Activated CD8-positive, alpha-beta memory T cell treated with anti-CD3 and anti-CD28 coated beads for 24 hours (primary cell): ENCODE measurements around the gene SNAI3.
A peak's percentile ranks its signal among the peaks of the same experiment; 100 is the strongest.

Source experiments
- DNase-seq: peaks from one replicate; pipeline ENCODE4 v3.0.0-alpha.2; 2020

Gene SNAI3

DNA sequence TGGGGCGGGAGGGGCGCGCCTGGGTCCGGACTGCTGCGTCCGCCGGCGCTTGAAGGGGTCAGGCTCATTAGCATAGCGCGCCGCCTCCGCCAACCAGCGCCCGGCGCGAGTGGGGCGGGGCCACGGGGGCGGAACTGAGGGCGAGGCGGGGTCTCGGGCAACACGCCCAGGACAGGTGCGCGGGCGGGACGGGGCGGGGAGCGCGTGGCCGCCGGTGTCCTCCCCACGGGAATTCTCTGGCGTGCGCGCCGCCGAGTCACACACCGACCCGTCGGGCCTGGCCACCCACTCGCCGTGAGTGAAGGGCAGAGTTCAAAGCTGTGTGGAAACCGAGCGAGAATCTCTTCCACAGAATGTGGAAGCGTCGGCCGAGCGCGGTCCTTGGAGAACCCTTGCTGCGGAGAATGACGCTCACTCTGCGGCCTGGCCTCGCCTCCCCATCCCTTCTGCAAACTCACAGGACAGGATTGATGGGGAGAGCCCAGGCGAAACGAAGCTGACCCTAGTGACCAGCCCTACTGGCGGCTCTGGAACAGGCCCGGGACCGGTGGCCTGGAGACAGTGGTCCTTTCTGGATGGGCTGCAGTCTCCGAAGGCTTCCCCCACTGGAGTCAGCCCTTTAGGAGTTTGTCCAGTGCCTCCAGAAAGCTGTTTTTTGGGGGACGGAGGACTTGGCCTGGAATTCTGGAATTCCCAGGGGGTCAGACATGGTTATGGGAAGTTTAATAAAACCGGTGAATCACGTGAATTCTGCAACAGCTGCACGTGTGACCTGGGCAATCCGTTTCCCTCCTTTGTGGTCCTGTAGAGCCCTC, at the start of gene SNAI3:
Gene SNAI3 (minus strand): TSS at position 69 of the 815 bp plus-strand sequence. CDS start 101 bp downstream, outside the sequence.
- peak; percentile 95 for DNase-seq

DNA sequence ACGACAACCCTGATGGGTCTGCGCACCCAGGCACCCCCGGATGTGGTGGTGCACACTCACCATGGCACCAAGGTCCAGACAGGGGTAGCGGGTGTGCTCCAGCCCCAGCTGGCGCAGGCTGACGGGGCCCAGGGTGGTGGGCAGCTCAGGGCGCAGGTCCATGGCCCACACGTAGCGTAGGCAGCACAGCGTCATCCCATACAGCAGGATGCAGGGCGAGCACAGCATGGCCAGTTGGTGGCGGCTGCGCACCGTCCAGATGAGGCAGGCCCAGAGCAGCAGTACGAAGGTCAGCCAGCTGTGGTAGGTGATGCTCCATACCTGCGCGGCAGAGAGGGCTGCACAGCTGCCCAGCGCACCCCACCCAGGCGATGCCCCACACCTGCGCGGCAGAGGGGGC, 49.8 kb upstream of the SNAI3 start:
- no peak for DNase-seq

DNA sequence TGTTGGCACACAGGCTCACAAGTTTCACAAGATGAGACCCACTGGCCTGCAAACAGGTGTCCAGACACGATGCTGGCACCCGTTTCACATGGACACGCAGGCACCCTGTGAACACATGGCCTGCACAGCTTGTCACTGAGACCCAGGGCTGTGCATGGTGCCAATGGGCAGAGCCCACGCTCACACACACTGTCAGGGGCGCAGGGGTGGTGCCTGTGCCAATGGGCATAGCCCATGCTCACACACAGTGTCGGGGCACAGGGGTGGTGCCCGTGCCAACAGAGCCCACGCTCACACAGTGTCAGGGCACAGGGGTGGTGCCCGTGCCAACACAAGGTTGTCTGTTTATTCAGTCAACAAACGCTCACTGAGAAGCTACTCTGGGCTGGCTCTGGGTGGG, 49.3 kb upstream of the SNAI3 start:
- no peak for DNase-seq

DNA sequence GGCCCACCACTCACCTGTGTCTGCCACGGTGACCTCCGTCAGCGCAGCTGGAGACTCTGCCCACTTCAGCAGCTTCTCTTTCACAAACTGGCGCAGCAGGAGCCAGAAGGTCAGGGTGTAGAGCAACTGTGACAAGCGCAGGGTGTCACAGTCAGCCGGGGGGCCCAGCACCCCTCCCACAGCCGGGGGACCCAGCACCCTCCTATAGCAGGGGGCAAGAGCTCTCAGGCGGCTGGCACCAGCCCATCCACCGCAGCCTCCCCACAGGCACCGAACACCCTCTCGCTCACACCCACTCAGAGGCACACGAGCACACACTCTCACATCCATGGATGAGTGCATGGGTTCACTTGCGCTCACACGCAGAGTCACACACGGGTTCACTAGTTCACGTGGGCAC, 48.8 kb upstream of the SNAI3 start:
- DNase-seq, result no peak

DNA sequence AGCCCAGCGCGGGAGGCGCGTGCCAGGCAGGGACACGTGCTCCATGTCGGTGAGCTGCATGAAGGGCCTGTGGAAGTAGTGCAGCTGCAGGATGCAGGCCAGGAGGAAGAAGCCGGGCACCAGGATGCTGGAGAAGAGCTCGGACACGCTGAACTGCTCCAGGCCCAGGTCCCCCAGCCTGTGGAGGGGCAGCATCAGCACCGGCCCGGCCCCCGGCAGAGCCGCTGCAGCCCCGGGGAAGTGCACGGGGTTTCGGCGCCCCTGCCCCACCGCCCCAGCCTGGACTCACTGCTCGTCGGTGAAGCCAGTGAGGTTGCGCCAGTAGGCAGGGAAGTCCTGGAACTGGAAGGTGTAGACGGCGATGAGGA, 48.0 kb upstream of the SNAI3 start:
- no peak for DNase-seq

DNA sequence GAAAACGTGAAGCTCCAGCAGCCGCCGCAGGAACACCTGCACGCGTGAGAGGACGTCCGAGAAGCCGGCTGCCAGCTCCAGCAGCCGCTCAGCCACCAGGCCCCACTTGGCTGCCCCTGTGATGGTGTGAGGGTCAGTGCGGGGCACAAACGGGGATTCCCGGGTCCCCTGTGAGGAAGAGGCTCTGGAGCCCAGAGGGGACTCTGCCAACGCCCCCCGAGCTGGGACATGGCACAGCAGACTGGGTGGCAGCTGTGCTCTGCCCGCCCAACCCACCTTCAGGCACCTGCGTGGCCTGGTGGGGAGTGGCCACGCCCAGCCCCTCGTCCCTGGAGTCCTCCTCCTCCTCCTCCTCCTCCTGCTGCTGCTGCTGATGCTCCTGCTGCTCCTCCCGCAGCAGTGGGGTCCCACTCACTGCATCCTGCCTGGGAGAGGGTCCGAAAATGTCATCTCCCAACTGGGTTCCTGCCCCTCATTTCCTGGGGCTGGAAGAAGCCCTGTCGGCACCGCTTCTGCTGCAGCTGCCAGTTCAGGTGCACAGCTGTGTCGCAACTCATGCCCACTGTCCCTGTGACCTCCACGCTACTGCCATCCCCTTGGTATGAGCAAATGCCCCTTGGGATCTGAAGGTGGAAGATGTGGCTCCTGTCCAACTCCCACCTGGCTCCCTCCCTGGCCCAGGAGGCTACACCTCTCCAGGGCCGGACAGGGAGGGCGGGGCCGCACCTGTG, 47.5 kb upstream of the SNAI3 start:
- DNase-seq, result no peak

DNA sequence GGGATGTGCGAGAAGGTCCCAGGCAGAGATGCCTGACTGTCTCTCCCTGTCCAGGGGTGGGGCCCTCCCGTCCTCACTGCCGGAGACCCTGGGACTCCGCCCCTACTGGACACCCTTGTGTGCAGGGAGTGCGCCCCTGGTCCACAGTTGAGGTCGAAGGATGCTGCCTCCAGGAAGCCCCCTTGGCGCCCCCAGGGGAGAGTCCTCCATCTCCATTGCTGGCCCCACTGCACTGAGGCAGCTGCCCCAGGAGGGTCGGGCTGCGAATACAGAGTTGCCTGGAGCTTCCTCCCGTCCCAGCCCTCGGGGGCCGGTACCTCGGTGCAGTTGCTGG, 46.6 kb upstream of the SNAI3 start:
- no peak for DNase-seq

DNA sequence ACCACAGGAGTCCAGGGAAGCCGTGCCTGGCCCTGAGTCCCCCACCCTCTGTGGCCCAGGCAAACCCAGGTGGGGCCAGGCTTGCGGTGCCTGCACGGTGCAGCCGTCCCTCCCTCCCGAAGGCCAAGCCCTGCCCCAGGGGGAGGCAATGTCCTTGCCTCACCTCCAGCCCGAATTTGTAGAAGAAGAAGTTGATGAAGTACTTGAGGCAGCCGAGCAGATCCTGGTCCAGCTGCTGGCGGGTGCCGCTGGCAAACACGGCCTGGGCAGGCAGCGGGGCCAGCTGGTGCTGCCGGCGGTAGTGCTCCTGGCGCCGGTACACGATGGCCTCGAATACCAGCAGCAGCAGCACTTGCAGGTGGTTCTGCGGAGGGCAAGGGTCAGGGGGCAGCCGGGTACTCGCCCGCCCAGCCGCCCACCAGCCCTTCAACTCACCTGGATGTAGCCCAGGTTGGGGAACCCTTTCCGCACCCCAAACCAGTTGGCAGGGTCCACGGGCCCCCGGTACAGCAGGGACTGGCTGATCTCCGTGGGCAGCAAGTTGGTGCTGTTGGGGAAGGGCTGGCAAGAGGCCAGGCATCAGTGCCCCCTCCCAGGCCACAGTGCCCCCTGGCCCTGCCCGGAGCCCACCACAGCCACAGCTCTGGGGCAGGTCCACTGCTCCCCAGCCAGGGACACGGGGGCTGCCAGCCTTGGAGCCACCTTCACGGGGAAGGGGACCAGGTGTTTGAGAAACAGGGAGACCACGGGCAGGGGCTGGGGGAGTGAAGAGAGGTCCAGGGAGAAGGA, 46.1 kb upstream of the SNAI3 start:
- no peak for DNase-seq

DNA sequence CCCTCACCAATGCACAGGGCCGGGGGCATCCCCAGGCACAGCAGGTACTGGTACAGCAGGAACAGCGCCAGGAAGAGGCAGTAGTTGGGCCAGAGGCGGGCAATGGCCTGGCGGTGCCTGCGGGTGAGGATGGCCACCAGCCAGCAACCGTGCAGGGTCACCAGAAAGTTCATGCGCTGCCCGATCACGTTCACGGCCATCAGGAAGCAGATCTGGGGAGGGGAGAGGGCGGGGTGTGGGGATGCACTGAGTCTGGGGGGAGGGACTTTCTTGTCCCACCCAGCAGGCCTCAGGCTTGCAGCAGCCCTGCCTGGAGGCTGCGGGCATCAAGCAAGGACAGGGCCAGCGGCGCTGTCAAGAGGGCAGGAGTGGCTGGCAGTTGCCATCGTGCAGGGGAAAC, 45.4 kb upstream of the SNAI3 start:
- DNase-seq, result no peak

DNA sequence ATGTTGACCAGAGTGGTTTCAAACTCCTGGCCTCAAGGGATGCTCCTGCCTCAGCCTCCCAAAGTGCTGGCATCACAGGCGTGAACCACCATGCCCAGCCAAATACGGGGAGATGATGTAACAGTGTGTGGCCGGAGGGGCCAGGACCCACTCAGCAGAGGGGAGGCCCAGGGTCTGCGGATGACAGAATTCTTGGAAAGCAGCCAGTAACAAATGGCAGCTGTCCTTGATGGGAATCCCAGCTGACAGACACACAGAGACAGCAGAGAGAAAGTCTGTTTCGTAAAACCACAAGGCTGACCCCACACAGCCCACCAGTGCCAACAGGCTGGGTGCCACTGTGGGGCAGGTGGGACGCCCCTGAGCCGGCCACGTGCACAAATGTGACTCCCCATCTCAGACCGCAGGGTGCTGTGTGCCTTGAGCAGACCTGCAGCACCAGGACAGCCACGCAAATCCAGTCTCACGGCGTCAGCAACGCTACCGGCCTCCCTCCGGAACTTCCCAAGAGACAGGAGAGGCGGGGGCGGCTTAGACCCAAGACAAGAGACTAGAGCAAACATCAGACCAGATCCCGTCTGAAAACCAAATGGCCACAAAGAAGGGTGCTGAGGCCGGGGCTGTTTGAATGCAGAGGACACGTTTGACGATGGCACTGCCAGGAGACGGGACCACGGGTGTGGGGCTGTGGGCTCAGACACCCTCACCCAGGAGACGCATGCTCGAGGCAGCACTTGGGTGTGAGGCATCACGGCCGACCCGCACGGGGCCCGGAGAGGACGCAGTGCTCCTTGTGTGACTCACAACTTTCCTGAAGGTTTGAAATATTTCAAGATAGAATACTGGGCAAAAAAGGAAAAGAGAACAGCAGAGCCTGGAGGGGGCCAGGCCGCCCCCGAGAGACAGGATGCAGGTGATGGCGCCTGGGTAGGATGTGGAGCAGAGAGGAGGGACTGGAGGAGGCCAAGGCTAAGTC, 44.6 kb upstream of the SNAI3 start:
- no peak for DNase-seq

DNA sequence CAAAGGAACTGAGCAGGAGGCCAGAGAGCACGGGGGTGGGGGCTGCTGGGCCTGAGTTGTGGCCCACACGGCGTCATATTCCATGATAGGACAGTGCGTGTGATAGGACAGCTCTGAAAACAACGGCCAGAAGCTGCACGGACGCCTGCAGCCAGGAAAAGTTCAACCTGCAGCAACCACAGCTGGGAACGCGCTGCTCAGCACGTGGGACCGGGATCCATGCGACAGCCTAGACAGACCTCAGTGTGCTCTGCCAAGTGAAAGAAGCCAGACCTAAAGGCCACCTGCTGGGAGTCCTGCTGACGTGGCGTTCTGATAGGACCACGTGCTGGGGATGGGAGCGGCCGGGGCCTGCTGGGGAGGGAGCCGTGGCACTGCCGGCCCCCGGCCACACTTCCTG, 41.6 kb upstream of the SNAI3 start:
- no peak for DNase-seq

DNA sequence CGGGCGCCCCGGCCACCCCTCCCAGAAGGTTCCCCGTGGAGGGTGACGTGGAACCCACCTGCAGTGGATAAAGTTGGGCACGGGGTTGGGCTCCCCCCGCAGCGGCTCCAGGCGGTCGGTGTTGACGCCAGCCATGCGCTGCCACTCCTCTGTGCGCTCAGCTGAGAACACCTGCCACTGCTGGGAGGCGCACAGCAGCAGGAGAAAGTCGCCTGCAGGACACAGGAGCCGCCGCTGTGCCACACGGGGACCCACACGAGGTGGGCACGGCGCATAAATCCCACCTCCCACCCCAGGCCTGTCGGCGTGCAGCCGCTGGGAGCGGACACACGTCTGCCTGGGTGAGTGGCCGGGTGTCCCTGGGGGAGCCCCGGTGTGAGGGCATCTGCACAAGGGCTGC, 40.7 kb upstream of the SNAI3 start:
- DNase-seq, result no peak

DNA sequence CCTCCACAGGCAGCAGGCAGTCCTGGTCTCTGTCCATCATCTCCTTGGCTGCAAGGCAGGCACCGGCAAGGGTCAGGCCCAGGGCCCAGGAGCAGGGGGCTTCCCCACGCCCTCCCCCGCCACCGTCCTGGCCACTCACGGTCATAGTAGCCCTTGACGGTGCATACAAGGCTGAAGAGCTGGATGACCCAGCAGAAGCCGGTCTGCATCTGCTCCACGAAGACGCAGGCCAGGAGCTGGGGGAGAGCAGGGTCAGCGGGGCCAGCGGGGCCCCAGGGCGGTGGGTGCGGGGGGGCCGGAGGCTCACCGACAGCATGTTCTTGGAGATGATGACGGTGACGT, 40.1 kb upstream of the SNAI3 start:
- DNase-seq, result no peak

DNA sequence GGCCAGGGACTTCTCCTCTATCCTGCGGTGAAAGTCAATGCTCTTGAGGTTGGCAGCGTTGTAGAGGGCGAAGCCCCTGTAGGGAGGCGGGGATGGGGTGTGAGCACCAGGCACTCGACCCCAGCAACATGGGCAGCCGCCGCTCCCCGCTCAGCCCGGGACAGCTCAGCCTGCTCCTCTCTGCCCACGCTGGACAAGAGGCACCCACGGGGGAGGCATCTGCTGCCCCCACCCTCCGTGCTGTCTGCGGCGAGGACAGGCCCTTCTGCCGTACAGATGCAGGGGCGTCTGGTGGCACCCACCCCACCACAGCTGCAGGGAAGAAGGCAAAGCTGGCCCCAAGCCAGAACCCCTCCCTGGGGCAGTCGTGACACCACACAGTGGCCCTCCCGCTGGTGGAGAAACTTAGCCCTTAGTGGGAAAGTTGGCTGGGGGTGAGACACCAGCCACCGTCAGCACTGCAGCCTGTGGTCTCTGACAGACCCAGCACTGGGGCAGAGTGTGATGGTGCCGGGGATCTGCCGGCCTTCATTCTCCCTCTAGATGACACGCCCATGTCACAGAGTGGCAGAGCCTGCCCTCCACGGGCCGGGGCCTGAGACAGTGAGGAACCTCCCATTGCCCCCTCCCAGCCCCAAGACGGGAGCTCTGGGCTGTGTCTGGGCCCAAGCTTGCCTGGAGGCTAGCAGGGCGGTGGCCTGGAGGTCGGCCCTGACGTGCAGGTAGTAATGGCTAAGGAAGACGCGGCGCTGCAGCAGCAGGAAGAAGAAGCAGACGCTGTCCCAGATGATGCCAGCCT, 39.5 kb upstream of the SNAI3 start:
- no peak for DNase-seq

DNA sequence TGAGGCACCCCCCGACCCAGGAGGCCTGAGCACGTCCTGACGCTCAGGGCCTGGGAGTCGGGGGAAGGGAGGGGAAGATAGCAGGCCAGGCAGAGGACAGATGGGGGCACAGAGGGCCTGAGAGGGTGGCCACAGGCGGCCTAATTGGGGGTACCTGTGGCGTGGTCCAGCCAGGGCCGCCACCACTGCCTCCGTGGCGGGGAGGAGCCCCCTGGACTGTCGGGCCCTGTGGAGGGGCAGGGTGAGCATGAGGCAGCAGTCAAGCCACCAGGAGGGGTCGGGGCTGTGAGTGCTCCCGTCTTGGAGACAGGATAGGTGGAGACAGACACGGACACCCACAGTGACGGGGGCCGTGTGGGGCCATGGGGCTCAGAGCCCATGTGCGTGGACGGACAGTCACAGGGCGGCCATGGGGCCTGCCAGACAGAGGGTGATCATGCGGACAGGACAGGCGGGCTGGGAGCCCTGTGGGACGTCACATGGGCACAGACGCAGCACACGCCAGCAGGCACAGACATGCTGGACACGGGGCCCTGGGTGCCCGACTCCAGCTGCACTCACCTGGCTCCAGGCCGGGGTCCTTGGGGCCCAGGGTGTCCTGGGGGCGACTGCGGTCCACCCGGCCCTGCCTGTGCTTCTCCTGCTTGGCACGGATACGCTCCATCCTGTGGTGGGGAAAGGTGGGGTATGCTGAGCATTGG, 38.7 kb upstream of the SNAI3 start:
- no peak for DNase-seq

DNA sequence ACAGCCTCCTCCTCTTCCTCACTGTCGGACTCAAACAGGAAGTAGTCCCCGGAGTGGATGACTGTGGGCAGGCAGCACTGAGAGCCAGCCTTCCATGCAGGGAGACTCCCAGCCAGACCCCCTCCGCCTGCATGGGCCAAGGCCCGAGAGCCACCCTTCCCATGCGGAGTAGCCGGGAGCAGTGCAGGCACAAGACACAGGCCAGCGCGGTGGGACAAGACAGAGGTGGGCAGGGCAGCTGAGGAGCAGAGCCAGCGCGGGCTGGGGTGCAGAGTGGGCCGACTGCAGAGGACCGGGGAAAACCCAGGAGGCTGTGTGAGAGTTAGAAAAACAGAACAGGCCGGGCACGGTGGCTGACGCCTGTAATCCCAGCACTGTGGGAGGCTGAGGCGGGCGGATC, 37.6 kb upstream of the SNAI3 start:
- DNase-seq, result no peak

DNA sequence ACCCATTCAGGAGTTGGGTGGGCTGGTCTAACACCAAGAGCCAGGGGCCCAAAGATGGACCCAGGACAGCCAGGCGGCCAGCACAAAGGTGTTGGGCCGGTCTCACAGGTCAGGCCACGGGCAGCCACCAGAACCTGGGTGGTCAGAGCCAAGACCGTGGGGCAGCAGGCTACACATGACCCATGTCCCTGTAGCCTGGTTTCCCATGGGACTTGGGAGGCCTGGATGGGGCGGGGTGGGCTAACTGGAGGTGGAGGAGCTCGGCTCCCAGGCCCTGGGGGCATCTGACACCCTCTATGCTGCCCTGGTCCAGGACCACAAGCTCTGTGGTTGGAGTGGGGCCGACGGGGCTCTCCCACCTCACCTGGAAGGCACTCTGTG, 37.2 kb upstream of the SNAI3 start:
- no peak for DNase-seq

DNA sequence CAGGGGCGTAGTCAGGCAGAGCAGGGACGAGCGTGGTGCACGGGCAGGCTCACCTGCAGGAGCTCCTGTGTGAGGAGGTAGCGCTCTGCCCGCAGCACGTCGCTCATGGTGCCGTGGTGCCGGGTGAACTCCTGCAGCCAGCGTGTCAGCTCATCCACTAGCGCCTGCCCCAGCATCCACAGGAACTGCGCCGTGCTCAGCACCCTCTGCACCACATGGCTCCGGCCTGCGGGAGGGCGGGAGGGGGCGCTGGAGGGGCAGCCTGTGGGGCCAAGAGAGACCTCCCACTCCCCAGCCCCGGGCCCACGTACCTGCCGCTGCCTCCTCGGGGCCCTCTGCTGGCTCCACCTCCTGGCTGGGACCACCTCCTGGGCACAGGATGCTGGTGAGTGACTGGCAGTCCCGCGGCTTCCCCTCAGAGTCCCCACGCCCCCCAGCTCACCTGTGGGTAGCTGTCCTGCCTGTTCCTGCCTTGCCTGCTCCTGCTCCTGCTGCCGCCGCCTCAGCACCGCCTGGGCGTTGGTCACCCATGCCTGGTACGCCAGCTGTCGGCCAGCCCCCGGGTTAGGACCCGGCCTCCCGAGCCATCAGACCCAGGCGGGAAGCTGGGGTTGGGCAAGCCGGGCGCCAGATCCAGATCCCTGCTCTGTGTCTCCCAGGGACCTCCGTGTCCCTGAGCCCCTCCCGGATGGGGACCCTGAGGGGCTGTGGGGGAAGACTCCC, 36.6 kb upstream of the SNAI3 start:
- no peak for DNase-seq

DNA sequence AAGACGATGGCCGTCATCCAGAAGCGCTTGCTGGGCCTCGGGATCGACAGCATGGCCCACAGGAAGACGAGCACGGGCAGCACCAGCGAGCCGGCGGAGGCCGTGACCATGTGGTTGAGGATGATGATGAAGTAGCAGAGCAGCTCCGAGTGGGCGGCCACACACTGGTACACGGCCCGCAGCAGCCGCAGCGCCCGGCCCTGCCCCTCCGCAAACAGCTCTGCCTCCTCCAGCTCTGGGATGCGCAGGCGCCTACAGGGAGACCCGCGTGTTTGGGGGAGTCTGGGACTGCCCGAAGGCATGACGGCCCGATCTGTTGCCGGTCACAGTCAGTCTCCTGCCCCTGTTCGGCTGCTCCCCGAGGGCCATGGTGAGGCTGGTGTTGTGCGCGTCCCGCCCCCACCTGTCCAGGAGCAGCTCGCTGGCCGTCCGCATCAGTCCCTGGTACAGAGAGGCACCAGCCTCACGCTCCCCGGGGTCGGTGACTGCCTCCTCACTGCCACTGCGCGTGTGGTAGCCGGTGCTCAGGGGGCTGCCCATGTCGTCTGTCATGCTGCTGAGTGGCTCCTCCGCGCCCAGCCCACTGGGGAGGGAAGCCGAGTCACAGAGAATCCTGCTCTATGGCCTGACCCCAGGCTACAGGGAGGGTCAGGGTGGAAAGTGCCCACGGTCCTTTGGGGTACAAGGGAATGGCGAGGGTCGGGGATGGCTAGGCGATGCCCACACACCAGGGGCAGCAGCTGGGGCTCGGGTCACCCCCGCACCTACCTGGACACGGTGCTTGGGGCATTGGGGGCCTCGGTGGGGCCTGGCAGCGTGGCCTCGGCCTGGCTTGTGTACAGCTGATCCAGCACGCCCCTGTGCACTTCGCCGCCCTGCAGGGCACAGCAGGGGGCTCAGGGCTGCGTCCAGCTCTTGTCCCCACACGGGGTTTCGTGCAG, 35.8 kb upstream of the SNAI3 start:
- DNase-seq, result no peak
